Cardiac fibroblast (primary cell): ENCODE results near the gene EIF2S1.
A peak's percentile ranks its signal among the peaks of the same experiment; 100 is the strongest.

Source experiments
- DNase-seq, 2 donors: peaks; one replicate each; pipeline versions ENCODE4 v3.0.0 to v3.0.0-alpha.2; 2010; ENCODE audit warnings: low read depth in 2 of 2
- H3K4me3 ChIP-seq, 2 donors: replicated peaks in 1 of 2; 1 replicate in 1 of 2; 2 replicates in 1 of 2; pipeline ENCODE4 v1.5.1; 2011; ENCODE audit warnings: low read depth in 2 of 2, low read length in 2 of 2, mild to moderate bottlenecking in 2 of 2, moderate library complexity in 1 of 2
- CTCF ChIP-seq: IDR thresholded peaks from one replicate; pipeline ENCODE4 v1.5.1; 2011; ENCODE audit warnings: low read depth, mild to moderate bottlenecking, low read length, inconsistent platforms

EIF2S1 gene

GRCh38 chr14:67372833-67373232 is 12.7 kb downstream of the EIF2S1 start:
- TF ChIP-seq CTCF, result no peak
- no peak overlapping the region for H3K4me3 ChIP-seq
- DNase-seq, result no peak

- no peak overlapping the region for H3K4me3 ChIP-seq
- no peak for TF ChIP-seq CTCF
- DNase-seq, result peak in 1 of 2 donors; percentile 56
Observed at GRCh38 chr14:67373347-67373746, 13.2 kb downstream of the EIF2S1 start.

GRCh38 chr14:67377916-67378315 is 17.8 kb downstream of the EIF2S1 start:
- H3K4me3 ChIP-seq, result no peak overlapping the region
- no peak for TF ChIP-seq CTCF
- DNase-seq, result no peak

GRCh38 chr14:67385120-67385519 is 25.0 kb downstream of the EIF2S1 start:
- no peak for DNase-seq
- H3K4me3 ChIP-seq, result no peak overlapping the region
- TF ChIP-seq CTCF, result no peak

GRCh38 chr14:67385618-67386017 is 25.5 kb downstream of the EIF2S1 start:
- no peak overlapping the region for H3K4me3 ChIP-seq
- no peak for TF ChIP-seq CTCF
- DNase-seq, result no peak

GRCh38 chr14:67387195-67387594 is 27.1 kb downstream of the EIF2S1 start:
- DNase-seq, result peak in 1 of 2 donors; percentile 26
- no peak overlapping the region for H3K4me3 ChIP-seq
- TF ChIP-seq CTCF, result no peak

- H3K4me3 ChIP-seq, result no peak overlapping the region
- DNase-seq, result no peak
- TF ChIP-seq CTCF, result no peak
Observed at GRCh38 chr14:67389275-67389674, 29.1 kb downstream of the EIF2S1 start.
